ENCODE data around the gene PTPRU.

DNA sequence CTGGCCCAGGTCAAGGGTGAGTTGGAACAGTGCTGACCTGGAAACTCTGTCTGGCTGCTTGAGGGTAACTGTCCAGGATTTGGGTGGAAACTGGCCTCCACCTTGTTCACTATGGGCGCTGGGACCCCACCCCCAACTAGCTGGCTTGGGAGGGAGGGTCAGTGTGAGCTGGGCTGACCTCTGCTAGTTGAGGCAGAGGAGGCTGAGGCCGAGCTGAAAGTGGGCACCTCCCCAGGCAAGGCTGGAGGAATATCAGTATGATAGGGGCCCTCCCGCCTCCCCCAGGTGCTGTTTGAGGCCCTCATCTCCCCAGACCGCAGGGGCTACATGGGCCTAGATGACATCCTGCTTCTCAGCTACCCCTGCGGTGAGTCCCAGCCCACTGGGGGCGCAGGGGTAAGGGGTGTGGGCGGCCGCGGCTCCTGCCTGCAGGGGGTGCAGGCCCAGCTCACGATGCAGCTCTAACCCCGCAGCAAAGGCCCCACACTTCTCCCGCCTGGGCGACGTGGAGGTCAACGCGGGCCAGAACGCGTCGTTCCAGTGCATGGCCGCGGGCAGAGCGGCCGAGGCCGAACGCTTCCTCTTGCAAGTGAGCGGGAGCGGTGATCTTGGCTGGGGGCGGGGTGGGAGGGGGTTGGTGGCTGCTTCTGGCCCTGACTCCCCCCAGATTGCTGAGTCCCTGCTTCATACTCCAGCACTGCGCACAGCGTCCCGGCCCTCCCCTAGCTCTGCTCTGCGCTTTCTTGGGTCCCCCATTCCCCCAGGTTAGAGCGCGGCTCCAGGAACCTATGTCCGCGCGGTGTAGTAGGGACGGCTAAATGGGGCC is 22.9 kb downstream of the PTPRU start:
- TF ChIP-seq ZNF274 (IDR thresholded peaks at IDR 0.05; ENCODE audit: low read depth, low read length), result no peak
- TF ChIP-seq YY1 (IDR thresholded peaks at IDR 0.05; ENCODE audit: insufficient read depth, insufficient read length), result no peak
